Suprapubic skin (tissue), 3 donors: ENCODE measurements around the gene ANXA2R.

Experiments used
- CTCF ChIP-seq, 2 donors: fragments of 200-600 bp in 1 of 2; fragments of 450-650 bp in 1 of 2; sonication (generic) in 1 of 2; IDR thresholded peaks; one replicate each; pipeline ENCODE4 v1.5.1; 2016 to 2019; ENCODE audit warnings: antibody characterized with exemption in 2 of 2, mild to moderate bottlenecking in 1 of 2, moderate library complexity in 1 of 2
- EP300 ChIP-seq: sonication (generic); formaldehyde crosslinking; IDR thresholded peaks from one replicate; pipeline ENCODE4 v1.6.1; 2017; ENCODE audit warnings: antibody characterized with exemption
- POLR2A ChIP-seq, 2 donors: fragments of 450-650 bp; IDR thresholded peaks; one replicate each; pipeline ENCODE4 v1.6.1; 2017; ENCODE audit warnings: antibody characterized with exemption in 2 of 2, mild to moderate bottlenecking in 2 of 2, moderate library complexity in 2 of 2

GRCh38 chr5:43007246-43007910 lies 32.7 kb downstream of the ANXA2R start:
- no peak for TF ChIP-seq CTCF (IDR thresholded peaks at IDR 0.05)
- no peak for TF ChIP-seq POLR2A (IDR thresholded peaks at IDR 0.05)
- no peak for TF ChIP-seq EP300
